Fibroblast of the aortic adventitia (primary cell): ENCODE results near the gene CD226. TPM values are rescaled to one million over a fixed set of nuclear protein-coding genes. Genes with fewer than 3 reads are reported as not detected.

ENCODE experiments used
- DNase-seq: peaks from one replicate; pipeline ENCODE4 v3.0.0-alpha.2; 2010; ENCODE audit warnings: low read depth
- H3K4me3 ChIP-seq: 2 replicates; pipeline ENCODE4 v1.5.1; 2011; ENCODE audit warnings: low read depth, mild to moderate bottlenecking, control low read depth, low read length, moderate library complexity
- CTCF ChIP-seq: IDR thresholded peaks from 2 replicates; pipeline ENCODE4 v1.5.1; 2011; ENCODE audit warnings: mild to moderate bottlenecking, low read length, control low read depth, inconsistent platforms; ENCODE audit not compliant: insufficient read depth
- total RNA-seq: library from RNA; depleted of rRNA; stranded (reverse); fragments of >200 nt; gene quantifications from 2 replicates; pipeline ENCODE4 v1.2.3, GENCODE V29; 2012; ENCODE audit warnings: low replicate concordance

The CD226 gene
- total RNA-seq, 1 donor: 0.99 TPM

DNA sequence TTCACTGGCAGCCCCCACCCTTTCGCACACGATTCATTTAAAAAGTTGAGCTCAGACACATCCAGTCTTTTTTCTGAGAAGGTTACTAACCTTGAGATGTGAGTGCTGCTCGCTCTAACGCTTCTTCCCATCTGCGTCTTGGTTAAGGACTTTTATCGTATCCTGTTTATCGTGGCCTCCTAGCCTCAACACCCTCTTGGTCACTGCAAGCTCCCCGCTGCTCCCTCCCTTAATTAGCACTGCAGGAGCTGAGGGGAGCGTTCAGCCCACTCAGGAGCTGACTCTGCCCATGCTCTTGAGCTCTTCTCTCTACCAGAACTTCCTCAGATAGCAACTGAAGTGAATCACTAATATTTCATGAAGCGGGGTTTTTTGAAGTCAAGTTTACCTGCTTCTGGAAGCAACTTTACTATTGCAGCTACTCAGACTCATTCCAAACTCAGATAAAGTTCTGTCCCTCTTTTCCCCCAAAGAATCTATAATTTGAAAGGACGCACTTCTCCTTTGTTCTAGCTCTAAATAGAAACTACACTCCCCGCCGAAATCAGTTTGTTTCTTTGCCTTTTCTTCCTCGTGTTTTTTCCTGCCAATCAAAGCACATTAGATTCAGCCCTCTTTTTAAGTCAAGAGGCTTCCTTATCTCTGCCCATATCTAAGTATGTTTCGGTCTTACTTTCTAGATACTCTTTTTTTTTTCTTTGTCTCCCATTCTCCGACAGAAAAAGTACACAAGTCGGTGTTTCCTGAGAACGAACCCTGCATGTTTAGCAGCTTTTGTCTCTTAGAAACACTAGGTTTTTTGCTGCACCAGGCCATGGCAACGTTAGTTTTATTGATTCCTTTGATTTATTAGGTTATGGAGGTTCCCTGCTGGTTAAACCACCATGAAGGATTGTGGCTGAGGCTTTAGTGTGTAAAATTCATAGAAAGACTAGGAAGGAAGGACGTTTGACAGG, 9.3 kb upstream of the CD226 start:
- DNase-seq: no peak
- H3K4me3 ChIP-seq: no peak overlapping the region
- TF ChIP-seq CTCF: no peak

DNA sequence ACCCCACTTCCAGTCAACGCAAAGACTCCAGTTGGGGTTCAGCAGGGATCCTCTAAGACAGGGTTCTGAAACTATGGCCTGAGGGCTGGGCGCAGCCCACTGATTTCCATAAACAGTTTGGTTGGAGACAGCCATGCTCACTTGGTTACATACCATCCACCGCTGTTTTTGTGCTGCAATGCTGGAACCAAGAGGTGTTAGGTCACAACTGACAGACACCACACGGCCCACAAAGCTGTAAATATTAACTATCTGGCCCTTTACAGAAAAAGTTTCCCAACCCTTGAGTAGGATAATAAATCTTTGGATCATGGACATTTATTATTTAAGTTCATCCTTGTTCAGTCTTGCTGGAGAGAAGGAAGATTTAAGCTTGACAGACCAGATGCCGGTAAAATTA, 8.4 kb upstream of the CD226 start:
- no peak for DNase-seq
- no peak for TF ChIP-seq CTCF
- no peak overlapping the region for H3K4me3 ChIP-seq

GRCh38 chr18:69954719-69955480, 7.2 kb upstream of the CD226 start:
- no peak overlapping the region for H3K4me3 ChIP-seq
- DNase-seq: no peak
- no peak for TF ChIP-seq CTCF

DNA sequence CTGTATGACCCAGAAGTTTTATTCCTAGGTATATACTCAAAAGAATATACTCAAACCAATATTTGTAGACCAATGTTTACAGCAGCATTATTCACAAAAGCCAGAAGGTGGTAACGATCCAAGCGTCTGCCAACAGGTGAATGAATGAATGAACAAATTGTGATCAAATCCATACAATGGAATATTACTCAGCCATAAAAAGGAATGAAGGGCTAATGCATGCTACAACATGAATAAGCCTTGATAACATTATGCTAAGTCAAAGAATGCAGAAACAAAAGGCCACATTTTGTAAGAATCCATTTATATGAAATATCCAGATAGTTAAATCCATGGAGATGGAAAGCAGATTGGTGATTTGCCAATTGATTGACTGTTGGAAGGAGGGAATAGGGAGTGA, 5.5 kb upstream of the CD226 start:
- TF ChIP-seq CTCF: no peak
- DNase-seq: no peak
- no peak overlapping the region for H3K4me3 ChIP-seq

GRCh38 chr18:69951182-69951581, 3.5 kb upstream of the CD226 start:
- peak; percentile 72 for DNase-seq
- no peak overlapping the region for H3K4me3 ChIP-seq
- no peak for TF ChIP-seq CTCF

DNA sequence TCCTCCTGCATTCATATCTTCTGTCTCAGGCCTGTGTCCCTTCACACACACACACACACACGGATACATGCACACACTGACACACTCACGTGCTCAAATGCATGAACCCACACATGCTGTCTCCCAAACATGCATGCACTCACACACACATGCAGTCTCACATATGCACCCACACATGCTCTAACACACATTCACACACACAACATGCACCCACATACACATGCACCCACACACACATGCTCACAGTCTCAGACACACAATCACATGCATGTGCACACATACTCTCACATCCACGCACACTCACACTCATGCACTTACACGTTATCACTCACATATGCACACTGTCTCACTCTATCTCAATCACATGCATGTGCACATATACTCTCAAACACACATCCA, 1.9 kb upstream of the CD226 start:
- TF ChIP-seq CTCF: no peak
- no peak overlapping the region for H3K4me3 ChIP-seq
- no peak for DNase-seq
